EH (cell line): ENCODE data around the gene EDN2.

Experiments
- DNase-seq: peaks from one replicate; pipeline ENCODE4 v3.0.0-alpha.2; 2015; ENCODE audit warnings: low read depth

The EDN2 gene

DNA sequence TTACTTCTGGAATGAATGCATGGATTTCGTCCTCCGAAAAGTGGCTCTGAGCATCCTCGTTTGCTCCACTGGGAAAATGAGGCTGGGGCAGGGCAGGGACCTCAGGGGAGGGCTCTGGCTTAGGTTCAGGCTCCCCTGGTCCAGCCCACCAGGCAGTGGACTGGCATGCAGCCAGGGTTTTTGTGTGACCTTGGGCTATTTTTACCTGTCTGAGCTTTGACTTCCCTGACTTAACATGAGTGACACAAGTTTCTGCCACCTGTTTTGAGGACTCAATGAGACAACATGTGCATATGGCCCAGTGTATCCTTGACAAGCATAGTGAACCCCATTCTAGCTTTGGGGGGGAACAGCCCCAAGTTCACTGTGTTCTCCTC is 32.6 kb upstream of the EDN2 start:
- no peak for DNase-seq

DNA sequence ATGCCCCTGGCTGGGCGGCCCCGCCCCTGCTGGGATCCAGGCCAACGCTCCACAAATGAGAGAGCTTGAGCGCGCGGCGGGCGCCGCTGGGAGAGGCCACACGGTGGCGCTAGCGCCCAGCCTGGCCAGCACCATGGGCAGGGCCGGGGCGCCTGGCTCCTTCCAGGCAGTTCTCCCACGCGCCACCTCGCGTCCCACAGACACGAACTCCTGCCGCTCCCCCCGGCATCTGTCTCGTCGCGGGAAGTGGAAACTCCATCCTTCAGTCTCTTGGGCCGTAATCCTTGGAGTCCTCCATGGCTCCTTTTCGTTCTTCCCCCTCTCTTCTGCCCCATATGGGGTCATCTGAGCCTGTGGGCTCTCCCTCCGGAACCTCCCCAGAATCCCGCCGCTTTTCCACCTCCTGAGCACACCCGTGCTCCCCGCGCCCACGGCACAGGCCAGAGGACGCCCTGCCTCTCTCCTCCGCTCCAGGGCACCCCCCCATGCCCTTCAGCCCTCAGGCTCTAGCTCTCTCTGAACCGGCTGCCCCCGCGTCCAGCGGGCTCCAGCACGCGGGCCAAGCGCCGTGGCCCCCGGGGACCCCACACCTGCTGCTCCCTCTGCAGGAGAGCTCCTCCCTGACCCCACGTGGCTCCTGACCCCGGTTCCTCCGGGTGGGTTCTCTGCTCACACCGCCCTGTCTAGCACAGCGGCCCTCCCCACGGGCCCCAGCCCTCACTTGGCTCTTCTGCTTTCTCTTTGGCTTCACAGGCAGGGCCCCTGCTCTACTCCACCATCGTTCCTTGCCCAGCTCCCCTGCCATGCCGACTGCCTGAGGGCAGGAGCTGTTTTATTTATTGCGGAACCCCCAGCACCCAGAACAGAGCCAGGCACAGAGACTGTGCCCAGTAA is 31.9 kb upstream of the EDN2 start:
- peak; percentile 86 for DNase-seq

DNA sequence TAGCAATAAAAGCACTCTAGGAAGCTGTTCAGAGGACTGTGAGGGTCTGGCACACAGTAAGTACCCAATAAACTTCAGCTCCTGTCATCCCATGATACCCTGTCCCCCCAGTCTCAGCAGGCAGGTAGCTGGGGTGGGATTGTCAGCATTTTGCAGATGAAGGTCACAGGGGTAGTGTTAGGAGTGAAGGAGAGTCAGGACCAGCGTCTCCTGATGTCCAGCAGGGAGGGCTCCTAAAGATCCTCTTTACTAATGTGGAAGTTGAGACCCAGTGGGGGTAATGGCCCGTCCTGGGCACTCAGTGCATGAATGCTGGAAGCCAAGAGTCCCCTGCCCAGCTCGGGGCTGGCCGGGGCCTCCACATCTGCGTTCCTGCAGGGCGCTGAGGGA is 31.3 kb upstream of the EDN2 start:
- DNase-seq = no peak

DNA sequence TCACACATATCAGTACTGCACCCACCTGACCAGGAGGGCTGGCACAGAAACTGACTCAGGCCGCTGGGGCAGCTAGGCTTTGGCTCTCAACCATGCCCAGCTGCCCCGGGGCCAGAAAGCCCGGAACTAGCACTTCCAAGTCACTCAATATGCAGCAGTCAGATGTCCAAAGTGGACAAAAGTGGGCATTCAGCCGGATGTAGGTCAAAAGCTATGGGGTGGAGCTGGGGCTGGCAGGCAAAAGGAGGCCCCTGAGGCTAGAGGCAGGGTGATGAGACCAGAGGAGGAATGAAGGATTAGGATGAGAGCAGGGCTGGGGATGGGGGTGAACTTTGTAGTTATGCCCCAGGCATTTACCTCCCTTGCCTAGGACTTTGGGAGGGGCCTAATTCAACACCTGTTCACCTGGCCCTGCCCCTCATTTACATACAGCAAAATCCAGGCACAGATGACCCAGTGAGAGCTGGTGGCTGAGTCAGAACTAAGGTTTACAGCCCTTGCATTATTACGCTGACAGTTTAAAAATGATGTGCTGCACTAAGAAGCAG is 30.7 kb upstream of the EDN2 start:
- no peak for DNase-seq

DNA sequence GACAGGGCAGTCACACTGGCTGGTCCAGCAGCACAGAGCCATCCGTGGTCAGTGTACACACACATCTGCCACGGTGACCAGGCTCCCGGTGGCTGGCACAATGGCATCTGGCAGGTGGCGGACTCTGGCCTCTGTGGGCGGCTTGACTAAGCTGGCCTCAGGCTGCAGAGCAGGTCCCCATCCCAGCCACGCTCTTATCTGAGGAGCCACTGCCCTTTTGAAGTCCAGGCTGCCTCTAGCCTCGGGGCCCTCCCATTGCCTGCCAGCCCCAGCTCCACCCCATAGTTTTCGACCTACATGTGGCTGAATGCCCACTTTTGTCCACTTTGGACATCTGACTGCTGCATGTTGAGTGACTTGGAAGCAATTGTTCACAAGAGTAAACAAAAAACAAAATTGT is 29.9 kb upstream of the EDN2 start:
- DNase-seq = no peak

DNA sequence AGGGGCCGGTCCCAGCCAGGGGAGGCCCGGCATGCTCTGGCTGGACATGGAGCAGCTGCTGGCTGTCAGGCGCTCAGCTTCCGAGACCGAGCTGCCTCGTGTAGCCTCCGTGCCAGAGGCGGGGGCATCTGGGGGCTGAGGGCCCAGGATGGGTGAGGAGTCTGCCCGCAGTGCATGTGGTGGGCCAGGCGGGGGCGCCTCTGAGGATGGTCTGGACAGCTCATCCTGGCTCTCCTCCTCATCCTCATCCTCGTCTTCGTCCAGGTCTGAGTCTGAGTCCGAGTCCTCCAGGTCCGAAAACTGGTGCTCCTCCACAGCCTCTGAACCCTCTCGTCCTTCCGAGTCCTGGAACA is 28.9 kb upstream of the EDN2 start:
- no peak for DNase-seq

DNA sequence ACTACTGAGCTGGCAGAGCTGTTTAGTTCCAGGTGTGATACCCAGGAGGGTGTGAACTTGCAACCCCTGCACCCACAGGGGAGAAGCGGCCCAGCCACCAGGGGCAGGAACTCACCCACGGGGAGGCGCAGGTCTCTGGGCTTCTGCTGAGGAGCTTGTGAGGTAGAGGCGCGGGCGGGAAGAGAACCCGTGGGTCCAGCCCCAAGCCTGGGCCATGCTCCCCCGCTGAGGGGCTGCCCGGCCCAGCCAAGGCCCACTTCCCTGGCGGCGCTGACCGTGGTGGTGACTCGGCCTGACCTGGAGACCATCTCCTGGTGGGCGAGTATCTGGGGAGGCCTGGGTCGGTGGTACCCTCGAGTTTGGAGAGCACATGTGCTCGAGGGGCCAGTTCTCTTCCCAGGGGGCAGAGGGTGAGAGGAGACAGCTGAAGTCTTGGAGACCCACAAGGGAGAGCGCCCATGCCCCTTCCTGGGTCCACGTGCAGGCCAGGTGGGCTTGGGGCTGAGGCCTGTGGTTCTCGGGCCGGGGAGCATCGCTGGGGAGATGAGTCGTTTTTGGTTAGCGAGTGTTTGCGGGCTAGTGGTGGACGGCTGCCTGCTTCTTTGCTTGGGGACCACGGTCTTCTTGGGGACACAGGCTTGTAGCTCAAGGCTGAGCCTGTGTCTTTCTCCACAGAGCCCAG is 28.4 kb upstream of the EDN2 start:
- DNase-seq = no peak

DNA sequence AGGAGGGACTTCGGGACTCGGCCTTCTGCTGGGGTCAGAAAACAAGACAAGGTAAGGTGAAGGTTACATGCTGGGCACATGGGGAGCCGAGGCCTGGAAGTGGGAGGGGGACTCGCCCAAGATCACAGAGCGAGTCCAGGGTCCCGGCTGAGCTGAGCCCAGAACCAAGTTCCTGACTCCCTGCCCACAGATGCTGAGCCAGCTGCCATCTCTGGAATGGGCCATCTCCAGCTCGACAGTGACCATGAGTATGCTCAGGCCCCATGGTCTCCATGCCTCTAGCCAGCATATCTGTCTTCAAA is 26.7 kb upstream of the EDN2 start:
- no peak for DNase-seq

DNA sequence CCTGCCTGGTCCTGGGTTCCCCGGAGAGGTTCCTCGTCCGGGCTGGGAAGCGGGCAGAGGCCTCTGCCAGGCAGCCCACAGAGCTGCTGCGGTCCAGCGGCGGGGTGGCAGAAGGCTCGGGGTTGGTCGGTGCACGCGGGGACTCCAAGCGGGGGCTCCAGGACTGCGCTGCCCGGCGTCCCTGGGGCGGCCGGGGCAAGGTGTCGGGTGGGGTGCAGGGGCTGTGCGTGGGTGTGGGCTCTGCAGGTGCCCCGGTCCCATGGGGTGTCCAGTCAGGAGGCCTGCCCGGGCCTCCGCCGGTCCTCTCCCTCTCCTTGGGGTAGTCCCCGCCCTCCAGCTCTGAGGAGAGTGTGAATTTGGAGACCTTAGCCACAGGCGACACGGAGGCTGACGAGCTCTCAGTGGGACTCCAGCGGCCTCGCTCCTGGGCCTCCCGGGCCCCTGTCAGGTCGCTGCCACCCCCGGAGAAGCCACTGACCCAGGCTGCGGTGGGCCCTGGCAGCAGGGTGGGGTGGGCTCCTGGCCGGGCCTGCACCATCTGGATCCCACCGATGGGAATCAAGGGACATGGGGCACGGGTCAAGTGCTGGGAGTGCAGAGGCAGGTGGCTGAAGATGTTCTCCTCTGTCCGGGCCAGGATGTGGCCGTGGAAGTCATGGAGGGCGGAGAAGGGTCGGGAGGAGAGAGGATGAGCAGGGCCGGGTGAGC is 26.2 kb upstream of the EDN2 start:
- DNase-seq = no peak

DNA sequence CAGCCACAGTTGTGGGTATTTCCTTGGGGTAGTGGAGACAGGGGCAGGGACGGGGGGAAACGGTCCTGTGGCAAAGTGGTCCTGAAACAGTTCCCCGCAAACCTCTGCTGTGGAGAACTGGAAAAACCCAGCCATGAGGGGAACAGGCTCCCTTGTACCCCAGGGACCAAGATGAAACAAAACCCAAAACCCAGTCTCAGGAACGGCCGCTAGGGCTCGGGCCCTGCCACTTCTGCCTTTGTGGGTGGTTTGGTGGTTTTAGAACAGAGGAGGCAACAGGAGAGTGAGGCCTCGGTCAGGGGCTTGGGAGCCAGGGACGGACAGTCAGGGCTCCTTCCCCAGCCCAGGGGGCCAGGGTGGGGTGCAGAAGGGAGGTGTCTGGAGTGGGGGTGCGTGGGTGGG is 24.8 kb upstream of the EDN2 start:
- DNase-seq = no peak

DNA sequence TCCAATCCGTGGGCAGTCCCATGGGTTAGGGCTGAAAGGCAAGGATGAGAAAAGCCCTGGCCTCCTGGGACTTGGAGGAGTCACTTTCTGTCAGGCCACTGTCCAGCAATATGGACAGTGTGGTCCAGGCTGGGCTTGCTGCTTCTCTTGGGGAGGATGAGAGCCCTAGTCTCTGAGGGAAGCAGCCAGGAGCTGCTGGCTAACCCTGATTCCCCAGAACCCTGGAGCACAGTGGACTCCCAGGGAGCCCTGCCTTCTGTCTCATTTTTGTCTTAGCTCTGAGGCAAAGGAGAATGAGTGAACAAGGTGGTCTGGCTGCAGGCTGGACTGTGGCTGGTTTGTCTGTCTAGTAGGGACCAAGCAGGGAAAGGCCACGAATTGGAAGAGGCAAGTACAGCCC is 23.8 kb upstream of the EDN2 start:
- no peak for DNase-seq

DNA sequence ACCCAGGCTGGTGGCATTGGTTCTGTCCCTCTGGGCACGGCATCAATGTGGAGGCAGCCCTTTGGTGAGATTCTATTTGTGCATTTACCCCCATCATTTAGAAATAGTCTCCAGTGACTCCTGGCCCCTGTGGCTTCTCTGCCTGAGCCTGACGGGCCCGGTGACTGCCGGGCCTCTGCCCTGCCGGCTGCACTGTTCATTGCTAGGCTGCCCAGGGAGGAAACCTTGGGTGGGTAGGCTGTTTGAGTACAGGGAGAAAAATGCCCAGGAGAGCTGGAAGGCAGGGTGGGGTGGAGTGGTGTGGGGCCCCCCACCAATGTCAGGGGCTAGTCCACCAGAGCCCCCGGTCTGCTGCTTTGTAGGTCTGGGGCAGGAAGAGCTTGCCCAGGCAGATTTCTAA is 23.4 kb upstream of the EDN2 start:
- DNase-seq = no peak

DNA sequence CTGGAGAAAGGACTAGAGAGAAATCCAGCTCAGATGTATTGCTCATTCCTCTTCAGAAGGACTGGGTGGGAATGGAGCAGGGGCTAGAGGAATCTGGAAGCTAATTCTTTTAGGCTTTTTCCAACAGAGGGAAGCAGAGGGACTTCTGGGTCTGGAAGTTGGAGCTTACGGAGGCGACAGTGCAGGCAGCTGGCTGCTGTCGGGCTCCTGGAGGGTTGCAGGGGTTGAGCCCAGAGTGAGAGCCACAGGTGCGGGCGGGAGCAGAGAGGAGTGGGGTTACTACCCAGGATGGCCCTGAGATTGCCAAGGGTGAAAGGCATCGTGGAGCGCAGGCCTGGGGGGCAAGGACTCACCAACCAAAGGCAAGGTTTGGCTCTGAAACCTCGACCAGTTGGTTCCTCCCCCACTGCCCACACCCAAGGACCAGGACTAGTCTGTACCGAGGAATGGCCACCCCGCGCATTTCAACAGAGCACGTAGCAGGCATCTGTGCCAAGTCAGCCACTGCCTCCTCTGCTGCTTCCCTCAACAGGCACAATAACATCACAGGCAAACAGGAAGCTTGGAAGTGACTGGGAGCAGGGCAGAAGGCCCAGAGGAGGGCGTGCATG is 22.7 kb upstream of the EDN2 start:
- DNase-seq = no peak

DNA sequence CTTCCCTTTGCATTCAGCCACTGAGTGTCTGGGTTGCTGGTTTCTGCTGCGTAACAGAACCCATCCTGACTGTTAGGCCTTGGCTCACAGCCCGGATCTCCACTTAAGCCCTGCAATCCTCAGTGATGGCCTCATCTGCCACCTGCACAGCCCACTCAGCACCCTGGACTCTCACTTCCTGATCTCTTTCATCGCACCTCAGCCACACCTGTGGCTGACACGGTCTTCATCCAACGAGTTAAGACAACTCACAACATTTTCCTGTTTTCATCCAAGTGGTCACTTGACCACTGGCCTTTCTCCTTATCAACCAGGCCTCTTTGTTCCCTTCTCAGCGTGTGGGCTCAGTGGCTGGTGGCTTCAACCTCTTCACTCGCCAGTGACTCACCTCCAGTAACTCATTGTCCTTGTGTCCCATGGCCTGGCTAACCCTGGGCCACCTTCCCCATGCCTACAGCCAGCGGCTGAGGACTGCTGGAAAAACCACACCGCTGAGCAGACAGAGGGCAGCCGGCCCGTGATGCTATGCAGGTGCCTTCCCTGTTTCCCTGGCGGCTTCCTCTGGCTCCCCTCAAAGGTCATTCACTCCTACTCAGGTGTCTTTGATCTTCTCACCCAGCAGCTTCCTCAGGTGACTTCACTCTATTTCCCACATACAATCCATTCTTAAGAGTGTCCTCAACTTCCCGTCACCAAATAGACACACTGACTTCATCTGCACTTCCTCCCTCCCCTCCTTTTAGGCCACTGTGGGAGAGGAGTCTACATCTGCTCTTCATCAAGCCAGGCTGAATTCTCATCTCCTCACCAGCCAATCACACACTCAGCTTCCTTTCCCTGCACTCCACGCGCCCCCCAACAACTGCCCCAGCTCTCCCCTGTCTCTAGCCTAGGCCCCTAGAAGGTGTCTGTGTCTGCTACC is 19.9 kb upstream of the EDN2 start:
- DNase-seq = peak; percentile 63

DNA sequence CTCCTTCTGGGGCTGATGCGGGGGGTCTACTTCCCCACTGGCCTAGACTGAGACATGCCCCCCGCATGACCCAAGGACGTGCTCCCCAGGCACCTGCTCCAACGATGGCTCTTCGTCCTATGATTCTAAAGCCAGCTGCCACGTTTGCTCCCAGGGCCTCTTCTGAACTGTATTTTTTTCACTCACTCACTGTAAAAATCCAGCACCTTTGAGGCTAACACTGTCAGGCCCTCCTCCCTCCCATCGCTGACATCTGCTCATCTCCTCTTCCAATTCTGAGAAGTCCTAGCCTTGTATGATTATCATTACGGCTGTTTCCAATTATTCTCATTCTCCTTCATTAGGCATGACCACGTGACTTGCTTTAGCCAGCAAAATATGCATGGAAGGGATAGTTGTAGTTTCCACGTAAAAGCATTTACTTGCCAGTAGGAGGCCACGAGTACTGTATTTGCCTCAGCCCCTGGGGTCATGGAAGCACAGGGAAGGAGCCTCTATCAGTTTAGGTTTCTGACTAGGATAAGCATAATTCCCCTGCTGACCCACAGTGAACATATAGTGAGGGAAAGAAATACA is 19.1 kb upstream of the EDN2 start:
- DNase-seq = peak; percentile 71

DNA sequence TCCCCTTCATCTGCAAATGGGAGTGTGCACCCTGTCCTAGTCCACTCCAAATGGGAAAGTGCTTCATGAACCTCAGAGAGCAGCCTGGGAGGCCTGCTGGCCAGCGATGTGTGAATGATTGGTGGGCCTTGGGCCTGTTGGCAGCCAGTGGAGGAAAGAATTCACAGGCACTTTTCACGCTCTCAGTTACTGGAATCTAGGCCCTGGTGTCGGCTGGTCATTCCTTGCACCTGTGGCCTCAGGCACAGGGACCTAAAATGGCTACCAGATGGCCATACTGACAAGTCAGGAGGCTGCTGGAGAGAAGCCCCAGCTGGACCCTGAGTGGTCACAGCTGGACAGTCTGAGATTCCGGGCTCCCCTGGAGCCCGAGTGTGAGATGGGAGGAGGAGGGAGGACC is 18.4 kb upstream of the EDN2 start:
- no peak for DNase-seq

DNA sequence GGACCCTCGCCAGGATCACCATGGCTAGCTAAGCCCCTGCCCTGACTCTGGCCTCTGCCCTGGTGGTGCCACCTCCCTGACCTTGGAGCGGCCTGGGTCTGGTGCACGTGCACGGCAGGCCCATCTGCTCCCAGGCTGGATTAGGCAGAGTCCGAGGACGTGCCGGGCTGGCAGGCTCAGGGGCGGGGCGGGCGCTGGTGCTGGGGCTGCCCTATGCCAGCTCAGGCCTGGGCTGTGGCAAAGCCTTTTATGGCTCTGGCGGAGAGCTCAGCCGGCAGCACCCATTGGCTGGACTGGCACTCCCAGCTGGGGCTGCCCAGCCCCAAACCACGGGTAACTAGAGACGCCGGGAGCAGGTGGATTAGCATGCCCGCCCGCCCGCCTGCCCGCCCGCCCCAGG is 17.1 kb upstream of the EDN2 start:
- DNase-seq = no peak

DNA sequence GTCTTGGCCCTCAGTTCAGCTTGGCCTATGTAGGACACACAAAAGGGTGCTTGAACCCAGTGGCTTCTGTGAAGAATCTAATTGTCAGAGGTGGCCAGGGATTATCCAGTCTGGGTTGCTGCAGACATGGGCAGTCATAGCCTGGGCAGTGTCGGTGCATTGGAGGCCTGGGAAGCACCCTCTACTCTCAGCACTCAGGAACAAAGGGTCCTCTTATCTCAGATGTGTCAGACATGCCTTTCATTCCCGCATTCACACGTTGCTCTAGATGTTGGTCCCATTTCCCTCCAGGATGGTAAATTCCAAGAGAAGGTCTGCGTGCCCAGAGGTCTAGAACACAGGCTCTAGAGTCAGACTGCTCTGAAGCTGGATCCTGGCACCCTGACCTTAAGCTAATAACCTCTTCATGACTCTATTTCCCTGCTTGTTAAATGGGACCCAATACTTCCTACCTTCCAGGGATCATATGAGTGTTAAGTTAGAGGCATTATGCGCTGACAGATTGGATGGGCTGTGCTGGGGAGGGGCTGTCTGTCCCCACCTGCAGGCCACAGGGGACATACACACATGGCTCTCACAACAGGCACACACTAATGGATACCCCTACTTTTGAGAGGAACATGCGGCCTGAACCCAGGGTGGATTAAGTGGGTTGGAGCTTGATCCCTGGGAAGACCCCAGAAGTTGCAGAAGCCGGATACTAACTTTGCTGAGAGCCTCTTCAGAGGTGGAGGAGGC is 16.5 kb upstream of the EDN2 start:
- DNase-seq = no peak

DNA sequence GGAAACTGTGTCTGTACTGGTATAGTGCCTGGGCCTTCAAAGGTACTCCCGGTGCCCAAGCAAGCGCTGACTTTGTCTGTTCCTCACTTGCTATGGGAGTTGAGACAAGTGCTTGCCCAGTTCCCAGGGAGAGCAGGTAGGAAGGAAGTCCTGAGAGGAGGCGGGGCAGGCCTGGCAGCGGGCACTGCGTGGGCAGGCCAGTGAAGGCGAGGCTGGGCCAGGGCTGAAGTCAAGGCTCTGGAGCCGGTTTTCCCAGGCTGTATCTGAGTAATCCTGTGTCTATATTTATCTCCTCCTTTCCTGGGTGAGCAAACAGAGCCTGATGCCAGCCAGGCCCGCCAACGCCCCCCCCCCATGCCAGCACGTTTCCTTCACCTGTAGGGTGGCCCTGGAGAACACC is 15.9 kb upstream of the EDN2 start:
- DNase-seq = no peak

DNA sequence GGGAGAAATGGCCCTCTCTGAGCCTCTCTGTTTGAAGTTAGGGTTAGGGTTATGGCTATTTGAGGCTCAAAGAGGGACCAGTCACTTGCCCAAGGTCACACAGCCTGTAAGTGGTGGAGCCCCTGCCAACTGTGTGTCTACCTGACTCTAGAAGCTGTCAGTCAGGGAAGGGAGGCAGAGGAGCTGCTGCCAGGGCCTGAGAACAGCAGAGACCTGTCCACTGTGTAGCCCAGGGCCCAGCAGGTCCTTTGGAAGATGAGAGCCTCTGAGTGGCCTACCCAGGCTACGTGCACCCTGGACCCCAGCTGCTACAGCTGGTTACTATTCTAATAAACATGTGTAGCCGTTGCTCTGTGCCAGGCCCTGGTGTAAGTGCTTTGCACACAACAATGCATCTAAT is 15.1 kb upstream of the EDN2 start:
- DNase-seq = no peak

DNA sequence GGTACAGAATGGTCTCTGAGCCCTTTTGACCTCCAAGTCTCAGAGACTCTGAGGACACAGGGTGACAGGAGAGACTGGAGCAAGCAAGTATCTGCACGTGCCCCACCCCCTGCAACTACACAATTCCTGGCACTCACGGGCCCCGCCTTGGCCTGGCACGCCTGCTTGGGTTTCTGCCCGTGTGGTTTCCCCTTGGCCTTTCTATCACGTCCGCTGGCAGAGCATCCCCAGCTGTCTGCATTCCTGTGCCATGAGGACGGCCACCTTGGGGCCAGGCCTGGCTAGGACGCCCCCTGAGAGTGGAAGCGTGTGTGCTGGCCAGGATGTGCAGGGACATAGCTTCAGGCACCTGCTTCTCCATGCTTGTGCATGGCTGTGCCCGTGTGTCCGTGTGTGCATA is 14.3 kb upstream of the EDN2 start:
- peak; percentile 81 for DNase-seq
